Tibial nerve (tissue), 4 donors: ENCODE data around the gene INPP4B. TPM values are rescaled to one million over a fixed set of nuclear protein-coding genes. Genes with fewer than 3 reads are reported as not detected.

Source experiments
- DNase-seq, 2 donors: peaks; one replicate each; pipeline ENCODE4 v3.0.0-alpha.2; 2019; ENCODE audit warnings: low spot score in 2 of 2
- H3K27ac ChIP-seq, 4 donors: fragments of 200-600 bp; sonication (generic) in 3 of 4; one replicate each; pipeline ENCODE4 v1.5.1; 2017 to 2019; ENCODE audit warnings: mild to moderate bottlenecking in 1 of 4
- H3K27me3 ChIP-seq, 2 donors: fragments of 200-600 bp; sonication (generic) in 1 of 2; one replicate each; pipeline versions ENCODE4 v1.5.1 to v1.6.0; 2017 to 2019
- H3K36me3 ChIP-seq, 3 donors: fragments of 200-600 bp; sonication (generic); one replicate each; pipeline ENCODE4 v1.5.1; 2018 to 2019
- H3K4me1 ChIP-seq, 4 donors: fragments of 200-600 bp; sonication (generic) in 3 of 4; one replicate each; pipeline ENCODE4 v1.5.1; 2017 to 2019
- H3K4me3 ChIP-seq, 4 donors: fragments of 200-600 bp; sonication (generic) in 3 of 4; one replicate each; pipeline ENCODE4 v1.5.1; 2017 to 2019; ENCODE audit warnings: mild to moderate bottlenecking in 1 of 4, moderate library complexity in 1 of 4
- H3K9me3 ChIP-seq, 4 donors: fragments of 200-600 bp; sonication (generic) in 3 of 4; one replicate each; pipeline ENCODE4 v1.5.1; 2017 to 2019
- CTCF ChIP-seq, 5 experiments: fragments of 200-600 bp in 3 of 5; fragments of 450-650 bp in 2 of 5; sonication (generic) in 3 of 5; IDR thresholded peaks; one replicate each; pipeline ENCODE4 v1.5.1; 2016 to 2019; ENCODE audit warnings: antibody characterized with exemption in 5 of 5, mild to moderate bottlenecking in 3 of 5, moderate library complexity in 2 of 5
- EP300 ChIP-seq, 2 donors: sonication (generic); formaldehyde crosslinking; IDR thresholded peaks; one replicate each; pipeline ENCODE4 v1.6.1; 2017; ENCODE audit warnings: antibody characterized with exemption in 2 of 2, mild to moderate bottlenecking in 1 of 2
- POLR2A ChIP-seq, 2 donors: fragments of 450-650 bp; IDR thresholded peaks; one replicate each; pipeline ENCODE4 v1.6.1; 2017; ENCODE audit warnings: antibody characterized with exemption in 2 of 2, mild to moderate bottlenecking in 2 of 2, moderate library complexity in 2 of 2
- WGBS, 2 donors: methylation state at CpG; one replicate each; pipeline ENCODE4 v1.1.5; 2018; 5-methylcytosine and 5-hydroxymethylcytosine counted together
- total RNA-seq, 4 donors: library from RNA; depleted of rRNA; stranded (reverse); fragments of >200 nt; gene quantifications; one replicate each; pipeline ENCODE4 v1.1.0, GENCODE V29; 2016

Gene INPP4B
- total RNA-seq, 4 donors from 2014 or later: 16.3 to 32.4 (median 24.8) TPM

- Histone ChIP-seq H3K27me3 (no peaks in the 10 kb centered on the region), H3K9me3 (no peaks in the 10 kb centered on the region), H3K27ac (no peak overlapping the region), H3K4me1 (peaks cover 0 to 6% (median 0%) of the 10 kb centered on the region in 4 donors), H3K36me3 (no peaks in the 10 kb centered on the region), H3K4me3 (no peak overlapping the region)
- WGBS, 2 donors: 94% methylated on average over 9 of the region's 9 CpGs
- TF ChIP-seq CTCF (IDR thresholded peaks at IDR 0.05): no peak
- no peak for TF ChIP-seq POLR2A (IDR thresholded peaks at IDR 0.05)
- no peak for TF ChIP-seq EP300 (IDR thresholded peaks at IDR 0.05)
- no peak for DNase-seq
These were observed 289.4 kb downstream of the INPP4B start for GRCh38 chr4:142556570-142557238.

- Histone ChIP-seq H3K4me3 (no peak overlapping the region), H3K27ac (no peak overlapping the region), H3K9me3 (no peaks in the 10 kb centered on the region), H3K36me3 (no peaks in the 10 kb centered on the region), H3K4me1 (peaks cover 0 to 6% (median 0%) of the 10 kb centered on the region in 4 donors), H3K27me3 (no peaks in the 10 kb centered on the region)
- DNase-seq: no peak
- 55 to 93% methylated on average over 1 of the region's 1 CpG for WGBS, 2 donors
- TF ChIP-seq POLR2A (IDR thresholded peaks at IDR 0.05) (no peak), CTCF (IDR thresholded peaks at IDR 0.05) (no peak), EP300 (IDR thresholded peaks at IDR 0.05) (no peak)
These were observed 290.1 kb downstream of the INPP4B start for GRCh38 chr4:142556048-142556447.

GRCh38 chr4:142554412-142554811 lies 291.7 kb downstream of the INPP4B start:
- Histone ChIP-seq H3K36me3 (no peaks in the 10 kb centered on the region), H3K27ac (no peak overlapping the region), H3K27me3 (no peaks in the 10 kb centered on the region), H3K4me1 (peaks cover 0 to 6% (median 0%) of the 10 kb centered on the region in 4 donors), H3K9me3 (no peaks in the 10 kb centered on the region), H3K4me3 (no peak overlapping the region)
- 97 to 100% methylated on average over 1 of the region's 1 CpG for WGBS, 2 donors
- DNase-seq: no peak
- TF ChIP-seq CTCF (IDR thresholded peaks at IDR 0.05): no peak

- Histone ChIP-seq H3K27ac (no peak overlapping the region), H3K4me1 (no peaks in the 10 kb centered on the region), H3K4me3 (no peak overlapping the region), H3K27me3 (no peaks in the 10 kb centered on the region), H3K36me3 (no peaks in the 10 kb centered on the region), H3K9me3 (no peaks in the 10 kb centered on the region)
- DNase-seq: no peak
- TF ChIP-seq POLR2A (IDR thresholded peaks at IDR 0.05) (no peak), EP300 (IDR thresholded peaks at IDR 0.05) (no peak), CTCF (IDR thresholded peaks at IDR 0.05) (no peak)
- 77 to 84% methylated on average over 6 of the region's 6 CpGs for WGBS, 2 donors
These were observed 294.4 kb downstream of the INPP4B start for GRCh38 chr4:142551517-142552305.

- Histone ChIP-seq H3K4me1 (no peaks in the 10 kb centered on the region), H3K36me3 (no peaks in the 10 kb centered on the region), H3K27me3 (no peaks in the 10 kb centered on the region), H3K9me3 (no peaks in the 10 kb centered on the region), H3K4me3 (no peak overlapping the region), H3K27ac (no peak overlapping the region)
- TF ChIP-seq POLR2A (IDR thresholded peaks at IDR 0.05) (no peak), EP300 (IDR thresholded peaks at IDR 0.05) (no peak), CTCF (IDR thresholded peaks at IDR 0.05) (no peak)
- 56 to 63% methylated on average over 5 of the region's 5 CpGs for WGBS, 2 donors
- DNase-seq: no peak
These were observed 295.1 kb downstream of the INPP4B start for GRCh38 chr4:142550965-142551364.
